LNCAP (cell line): Measurements from ENCODE around the gene REXO1.

ENCODE experiments used
- CTCF ChIP-seq: fragments of 450-650 bp; IDR thresholded peaks from 2 replicates; pipeline ENCODE4 v1.5.1; 2017; ENCODE audit warnings: mild to moderate bottlenecking

REXO1 gene

GRCh38 chr19:1796395-1797142, 51.7 kb downstream of the REXO1 start:
- TF ChIP-seq CTCF: no peak

GRCh38 chr19:1794424-1795172, 53.7 kb downstream of the REXO1 start:
- TF ChIP-seq CTCF: no peak

GRCh38 chr19:1791879-1792278, 56.4 kb downstream of the REXO1 start:
- TF ChIP-seq CTCF: no peak

- no peak for TF ChIP-seq CTCF
Measured at GRCh38 chr19:1790054-1790792, 58.1 kb downstream of the REXO1 start.

- no peak for TF ChIP-seq CTCF
Measured at GRCh38 chr19:1789261-1790041, 58.8 kb downstream of the REXO1 start.

- TF ChIP-seq CTCF: no peak
Measured at GRCh38 chr19:1787116-1787515, 61.2 kb downstream of the REXO1 start.

GRCh38 chr19:1786668-1787067, 61.6 kb downstream of the REXO1 start:
- TF ChIP-seq CTCF: no peak
